Measurements from ENCODE around the gene USP22. TPM values are rescaled to one million over a fixed set of nuclear protein-coding genes. Genes with fewer than 3 reads are reported as not detected.

The USP22 gene
- total and polyA plus RNA-seq, 4 donors, result 27.2 to 109 (median 58.1) TPM

DNA sequence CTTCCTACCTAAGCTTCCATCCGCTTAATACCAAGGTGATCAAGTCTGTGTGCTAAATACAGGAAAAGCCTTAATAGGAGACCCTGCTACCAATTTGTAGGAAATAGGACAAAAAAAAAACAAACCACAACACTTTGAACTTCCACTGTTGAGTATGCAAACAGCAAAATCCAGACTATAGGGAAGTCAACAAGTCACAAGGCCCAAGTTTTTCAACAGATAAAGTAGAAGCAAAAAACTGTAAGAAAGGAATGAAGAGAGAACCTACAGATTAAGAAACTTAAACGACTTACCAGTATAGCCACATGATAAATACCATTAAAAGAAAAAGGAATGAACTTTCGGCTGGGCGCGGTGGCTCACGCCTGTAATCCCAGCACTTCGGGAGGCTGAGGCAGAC is 7.4 kb downstream of the USP22 start:
- Histone ChIP-seq H3K36me3 (ENCODE audit: control insufficient read depth in 4 of 4, insufficient read depth in 3 of 4, low read depth in 1 of 4, low read length in 3 of 4) (peaks cover 0 to 2% (median 0%) of the 10 kb centered on the region in 4 donors), H3K9me3 (ENCODE audit: control insufficient read depth in 4 of 4, low read length in 3 of 4) (no peaks in the 10 kb centered on the region), H3K27ac (ENCODE audit: low read depth in 1 of 2, low read length in 2 of 2) (peak overlapping the region in 1 of 2 donors; percentile 33), H3K9ac (ENCODE audit: low read depth in 1 of 2, low read length in 2 of 2) (no peak overlapping the region), H3K4me3 (ENCODE audit: low read depth in 1 of 3, low read length in 3 of 3) (no peak overlapping the region), H3K27me3 (ENCODE audit: control insufficient read depth in 4 of 4, insufficient read depth in 4 of 4, low read length in 3 of 4) (no peaks in the 10 kb centered on the region), H3K4me1 (ENCODE audit: control insufficient read depth in 4 of 4, insufficient read depth in 4 of 4, low read length in 3 of 4) (peaks cover 5 to 42% (median 27%) of the 10 kb centered on the region in 4 donors)
- DNase-seq (ENCODE audit: low spot score), result no peak
- WGBS, result 84% methylated on average over 7 of the region's 7 CpGs
- no peak for TF ChIP-seq JUND (IDR thresholded peaks at IDR 0.05)
- TF ChIP-seq GABPA (IDR thresholded peaks at IDR 0.05 in 1 of 2, conservative IDR thresholded peaks at IDR 0.05 in 1 of 2), result no peak
- no peak for TF ChIP-seq RXRA (IDR thresholded peaks at IDR 0.05)
- TF ChIP-seq FOXA1 (IDR thresholded peaks at IDR 0.05), result no peak
- no peak for TF ChIP-seq EGR1 (IDR thresholded peaks at IDR 0.05; ENCODE audit: low read depth in 2 of 2)
- TF ChIP-seq, protein P1, sequence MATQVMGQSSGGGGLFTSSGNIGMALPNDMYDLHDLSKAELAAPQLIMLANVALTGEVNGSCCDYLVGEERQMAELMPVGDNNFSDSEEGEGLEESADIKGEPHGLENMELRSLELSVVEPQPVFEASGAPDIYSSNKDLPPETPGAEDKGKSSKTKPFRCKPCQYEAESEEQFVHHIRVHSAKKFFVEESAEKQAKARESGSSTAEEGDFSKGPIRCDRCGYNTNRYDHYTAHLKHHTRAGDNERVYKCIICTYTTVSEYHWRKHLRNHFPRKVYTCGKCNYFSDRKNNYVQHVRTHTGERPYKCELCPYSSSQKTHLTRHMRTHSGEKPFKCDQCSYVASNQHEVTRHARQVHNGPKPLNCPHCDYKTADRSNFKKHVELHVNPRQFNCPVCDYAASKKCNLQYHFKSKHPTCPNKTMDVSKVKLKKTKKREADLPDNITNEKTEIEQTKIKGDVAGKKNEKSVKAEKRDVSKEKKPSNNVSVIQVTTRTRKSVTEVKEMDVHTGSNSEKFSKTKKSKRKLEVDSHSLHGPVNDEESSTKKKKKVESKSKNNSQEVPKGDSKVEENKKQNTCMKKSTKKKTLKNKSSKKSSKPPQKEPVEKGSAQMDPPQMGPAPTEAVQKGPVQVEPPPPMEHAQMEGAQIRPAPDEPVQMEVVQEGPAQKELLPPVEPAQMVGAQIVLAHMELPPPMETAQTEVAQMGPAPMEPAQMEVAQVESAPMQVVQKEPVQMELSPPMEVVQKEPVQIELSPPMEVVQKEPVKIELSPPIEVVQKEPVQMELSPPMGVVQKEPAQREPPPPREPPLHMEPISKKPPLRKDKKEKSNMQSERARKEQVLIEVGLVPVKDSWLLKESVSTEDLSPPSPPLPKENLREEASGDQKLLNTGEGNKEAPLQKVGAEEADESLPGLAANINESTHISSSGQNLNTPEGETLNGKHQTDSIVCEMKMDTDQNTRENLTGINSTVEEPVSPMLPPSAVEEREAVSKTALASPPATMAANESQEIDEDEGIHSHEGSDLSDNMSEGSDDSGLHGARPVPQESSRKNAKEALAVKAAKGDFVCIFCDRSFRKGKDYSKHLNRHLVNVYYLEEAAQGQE (IDR thresholded peaks at IDR 0.05), result no peak
- TF ChIP-seq, protein P2, sequence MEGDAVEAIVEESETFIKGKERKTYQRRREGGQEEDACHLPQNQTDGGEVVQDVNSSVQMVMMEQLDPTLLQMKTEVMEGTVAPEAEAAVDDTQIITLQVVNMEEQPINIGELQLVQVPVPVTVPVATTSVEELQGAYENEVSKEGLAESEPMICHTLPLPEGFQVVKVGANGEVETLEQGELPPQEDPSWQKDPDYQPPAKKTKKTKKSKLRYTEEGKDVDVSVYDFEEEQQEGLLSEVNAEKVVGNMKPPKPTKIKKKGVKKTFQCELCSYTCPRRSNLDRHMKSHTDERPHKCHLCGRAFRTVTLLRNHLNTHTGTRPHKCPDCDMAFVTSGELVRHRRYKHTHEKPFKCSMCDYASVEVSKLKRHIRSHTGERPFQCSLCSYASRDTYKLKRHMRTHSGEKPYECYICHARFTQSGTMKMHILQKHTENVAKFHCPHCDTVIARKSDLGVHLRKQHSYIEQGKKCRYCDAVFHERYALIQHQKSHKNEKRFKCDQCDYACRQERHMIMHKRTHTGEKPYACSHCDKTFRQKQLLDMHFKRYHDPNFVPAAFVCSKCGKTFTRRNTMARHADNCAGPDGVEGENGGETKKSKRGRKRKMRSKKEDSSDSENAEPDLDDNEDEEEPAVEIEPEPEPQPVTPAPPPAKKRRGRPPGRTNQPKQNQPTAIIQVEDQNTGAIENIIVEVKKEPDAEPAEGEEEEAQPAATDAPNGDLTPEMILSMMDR (IDR thresholded peaks at IDR 0.05; ENCODE audit: low read depth, low read length, missing input control), result no peak
- TF ChIP-seq RAD21 (IDR thresholded peaks at IDR 0.05), result no peak
- no peak for TF ChIP-seq NR2F2 (IDR thresholded peaks at IDR 0.05)
- TF ChIP-seq, protein P3, sequence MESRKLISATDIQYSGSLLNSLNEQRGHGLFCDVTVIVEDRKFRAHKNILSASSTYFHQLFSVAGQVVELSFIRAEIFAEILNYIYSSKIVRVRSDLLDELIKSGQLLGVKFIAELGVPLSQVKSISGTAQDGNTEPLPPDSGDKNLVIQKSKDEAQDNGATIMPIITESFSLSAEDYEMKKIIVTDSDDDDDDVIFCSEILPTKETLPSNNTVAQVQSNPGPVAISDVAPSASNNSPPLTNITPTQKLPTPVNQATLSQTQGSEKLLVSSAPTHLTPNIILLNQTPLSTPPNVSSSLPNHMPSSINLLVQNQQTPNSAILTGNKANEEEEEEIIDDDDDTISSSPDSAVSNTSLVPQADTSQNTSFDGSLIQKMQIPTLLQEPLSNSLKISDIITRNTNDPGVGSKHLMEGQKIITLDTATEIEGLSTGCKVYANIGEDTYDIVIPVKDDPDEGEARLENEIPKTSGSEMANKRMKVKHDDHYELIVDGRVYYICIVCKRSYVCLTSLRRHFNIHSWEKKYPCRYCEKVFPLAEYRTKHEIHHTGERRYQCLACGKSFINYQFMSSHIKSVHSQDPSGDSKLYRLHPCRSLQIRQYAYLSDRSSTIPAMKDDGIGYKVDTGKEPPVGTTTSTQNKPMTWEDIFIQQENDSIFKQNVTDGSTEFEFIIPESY (IDR thresholded peaks at IDR 0.05), result no peak
- TF ChIP-seq HNF4G (IDR thresholded peaks at IDR 0.05), result no peak
- no peak for TF ChIP-seq FOXA2 (IDR thresholded peaks at IDR 0.05)
- TF ChIP-seq, protein P4, sequence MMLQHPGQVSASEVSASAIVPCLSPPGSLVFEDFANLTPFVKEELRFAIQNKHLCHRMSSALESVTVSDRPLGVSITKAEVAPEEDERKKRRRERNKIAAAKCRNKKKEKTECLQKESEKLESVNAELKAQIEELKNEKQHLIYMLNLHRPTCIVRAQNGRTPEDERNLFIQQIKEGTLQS (IDR thresholded peaks at IDR 0.05), result no peak
- TF ChIP-seq, protein P5, sequence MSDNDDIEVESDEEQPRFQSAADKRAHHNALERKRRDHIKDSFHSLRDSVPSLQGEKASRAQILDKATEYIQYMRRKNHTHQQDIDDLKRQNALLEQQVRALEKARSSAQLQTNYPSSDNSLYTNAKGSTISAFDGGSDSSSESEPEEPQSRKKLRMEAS (IDR thresholded peaks at IDR 0.05), result no peak
- no peak for TF ChIP-seq YY1 (IDR thresholded peaks at IDR 0.05)
- no peak for TF ChIP-seq HNF4A (conservative IDR thresholded peaks at IDR 0.05)
- TF ChIP-seq TAF1 (conservative IDR thresholded peaks at IDR 0.05), result no peak
- TF ChIP-seq SP1 (IDR thresholded peaks at IDR 0.05), result no peak

Data from liver (tissue), 9 donors.